NCI-H526 (cell line): ENCODE data around the gene NALCN.
A peak's percentile ranks its signal among the peaks of the same experiment; 100 is the strongest.

Experiments
- DNase-seq, 2 experiments: peaks; one replicate each; lab custom pipeline; 2025; lab: John Stamatoyannopoulos, UW

Gene NALCN

GRCh38 chr13:101123028-101123427, 293.3 kb downstream of the NALCN start:
- no peak for DNase-seq

- DNase-seq = no peak
These were observed 294.7 kb downstream of the NALCN start for GRCh38 chr13:101121608-101122007.

GRCh38 chr13:101120007-101120406, 296.3 kb downstream of the NALCN start:
- no peak for DNase-seq

GRCh38 chr13:101116826-101117225, 299.5 kb downstream of the NALCN start:
- DNase-seq = no peak

GRCh38 chr13:101116341-101116740, 300.0 kb downstream of the NALCN start:
- no peak for DNase-seq

- no peak for DNase-seq
These were observed 300.5 kb downstream of the NALCN start for GRCh38 chr13:101115762-101116171.

GRCh38 chr13:101111894-101112293, 304.4 kb downstream of the NALCN start:
- DNase-seq = no peak

GRCh38 chr13:101109005-101109404, 307.3 kb downstream of the NALCN start:
- no peak for DNase-seq

- DNase-seq = no peak
These were observed 317.4 kb downstream of the NALCN start for GRCh38 chr13:101098873-101099272.

- DNase-seq = no peak
These were observed 323.3 kb downstream of the NALCN start for GRCh38 chr13:101092985-101093384.

GRCh38 chr13:101090287-101090686, 326.0 kb downstream of the NALCN start:
- DNase-seq = no peak

GRCh38 chr13:101085551-101085950, 330.8 kb downstream of the NALCN start:
- DNase-seq = no peak

GRCh38 chr13:101082441-101082840, 333.9 kb downstream of the NALCN start:
- DNase-seq = no peak

GRCh38 chr13:101080616-101081015, 335.7 kb downstream of the NALCN start:
- DNase-seq = no peak

- no peak for DNase-seq
These were observed 351.0 kb downstream of the NALCN start for GRCh38 chr13:101065329-101065728.

GRCh38 chr13:101059793-101060192, 356.5 kb downstream of the NALCN start:
- DNase-seq = peak; percentile 35 to 38

GRCh38 chr13:101058841-101059240, 357.5 kb downstream of the NALCN start:
- no peak for DNase-seq

GRCh38 chr13:101053301-101054093, 362.8 kb downstream of the NALCN start:
- no peak for DNase-seq

GRCh38 chr13:101049166-101049850, 367.0 kb downstream of the NALCN start:
- DNase-seq = no peak

- DNase-seq = no peak
These were observed 379.8 kb downstream of the NALCN start for GRCh38 chr13:101036546-101036945.

- no peak for DNase-seq
These were observed 381.1 kb downstream of the NALCN start for GRCh38 chr13:101035119-101035620.

- DNase-seq = no peak
These were observed 389.4 kb downstream of the NALCN start for GRCh38 chr13:101026736-101027398.

- DNase-seq = no peak
These were observed 390.0 kb downstream of the NALCN start for GRCh38 chr13:101026328-101026727.
